Measurements from ENCODE around the gene SDHAF2. TPM values are rescaled to one million over a fixed set of nuclear protein-coding genes. Genes with fewer than 3 reads are reported as not detected.
A peak's percentile ranks its signal among the peaks of the same experiment; 100 is the strongest.

The SDHAF2 gene
- total and polyA plus RNA-seq, 3 experiments from 2014 or later, result 48.8 to 101 (median 49.2) TPM

DNA sequence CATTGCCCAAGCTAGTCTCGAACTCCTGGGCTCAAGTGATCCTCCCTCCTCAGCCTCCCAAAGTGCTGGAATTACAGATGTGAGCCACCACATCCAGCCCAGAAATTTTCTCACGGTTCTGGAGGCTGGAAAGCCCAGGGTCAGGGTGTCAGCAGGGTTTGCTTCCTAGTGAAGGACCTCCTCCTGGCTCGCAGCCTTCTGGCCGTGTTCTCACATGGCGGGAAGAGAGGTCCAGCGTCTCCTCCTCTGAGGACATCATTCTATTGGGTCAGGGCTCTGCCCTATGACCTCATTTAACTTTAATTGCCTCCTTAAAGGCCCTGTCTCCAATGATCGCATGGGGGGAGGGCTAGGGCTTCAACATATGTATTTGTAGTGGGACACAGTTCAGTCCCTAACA lies 38.1 kb downstream of the SDHAF2 start:
- Histone ChIP-seq H3K4me1 (ENCODE audit: insufficient read depth, low read length) (no peaks in the 10 kb centered on the region), H3K27ac (ENCODE audit: low read depth, low read length) (no peak overlapping the region), H3K4me3 (ENCODE audit: low read length) (no peak overlapping the region), H3K9me3 (ENCODE audit: low read length) (no peaks in the 10 kb centered on the region), H3K27me3 (ENCODE audit: insufficient read depth, low read length, poor library complexity, severe bottlenecking) (no peaks in the 10 kb centered on the region), H3K36me3 (ENCODE audit: insufficient read depth, low read length) (no peaks in the 10 kb centered on the region)
- no peak overlapping the region for H3K4me3 Mint-ChIP-seq
- POLR2A ChIA-PET, result no interaction called here
- H3K36me3 Mint-ChIP-seq, result peaks cover 0 to 53% (median 20%) of the 10 kb centered on the region in 3 donors
- peak overlapping the region in 2 of 8 donors; percentile 8 to 32 for H3K27ac Mint-ChIP-seq
- CTCF ChIA-PET, result interaction anchor here (1.3 to 1.5 kb wide), 2 partner anchors 9 to 21 kb away, joined by 3 to 5 read pairs; no protein-coding TSS in a partner anchor
- no peaks in the 10 kb centered on the region for H3K4me1 Mint-ChIP-seq
- DNase-seq, result no peak
- H3K27me3 Mint-ChIP-seq, result no peaks in the 10 kb centered on the region
- no peaks in the 10 kb centered on the region for H3K9me3 Mint-ChIP-seq

DNA sequence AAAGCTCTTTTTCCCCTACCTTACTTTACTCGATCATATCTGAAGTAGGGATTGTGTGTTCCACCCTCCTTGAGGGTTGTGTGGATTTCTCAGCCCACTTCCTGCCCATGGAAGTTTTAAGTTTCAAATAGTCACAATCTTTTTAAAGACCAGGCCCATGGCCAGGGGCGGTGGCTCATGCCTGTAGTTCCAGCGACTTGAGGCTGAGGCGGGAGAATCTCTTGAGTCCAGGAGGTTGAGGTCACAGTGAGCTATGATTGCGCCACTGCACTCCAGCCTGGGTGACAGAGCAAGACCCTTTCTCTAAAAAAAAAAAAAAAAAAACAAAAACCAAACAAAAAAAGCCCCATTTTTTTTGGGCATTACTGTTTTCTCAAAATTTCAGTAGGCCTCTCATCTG lies 42.4 kb downstream of the SDHAF2 start:
- H3K36me3 ChIP-seq (ENCODE audit: insufficient read depth, low read length), result no peaks in the 10 kb centered on the region
- POLR2A ChIA-PET, result interaction anchor here (0.7 kb wide), 1 partner anchor 22 kb away, joined by 11 read pairs; no protein-coding TSS in a partner anchor
- Mint-ChIP-seq H3K4me3 (no peak overlapping the region), H3K27me3 (no peaks in the 10 kb centered on the region), H3K36me3 (peaks cover 4 to 44% (median 25%) of the 10 kb centered on the region in 3 donors), H3K4me1 (no peaks in the 10 kb centered on the region), H3K9me3 (no peaks in the 10 kb centered on the region), H3K27ac (no peak overlapping the region)
- DNase-seq, result no peak
- CTCF ChIA-PET, result no interaction called here
- no peaks in the 10 kb centered on the region for H3K9me3 ChIP-seq (ENCODE audit: low read length)
- H3K4me3 ChIP-seq (ENCODE audit: low read length), result no peak overlapping the region
- no peaks in the 10 kb centered on the region for H3K27me3 ChIP-seq (ENCODE audit: insufficient read depth, low read length, poor library complexity, severe bottlenecking)
- no peak overlapping the region for H3K27ac ChIP-seq (ENCODE audit: low read depth, low read length)
- H3K4me1 ChIP-seq (ENCODE audit: insufficient read depth, low read length), result no peaks in the 10 kb centered on the region

DNA sequence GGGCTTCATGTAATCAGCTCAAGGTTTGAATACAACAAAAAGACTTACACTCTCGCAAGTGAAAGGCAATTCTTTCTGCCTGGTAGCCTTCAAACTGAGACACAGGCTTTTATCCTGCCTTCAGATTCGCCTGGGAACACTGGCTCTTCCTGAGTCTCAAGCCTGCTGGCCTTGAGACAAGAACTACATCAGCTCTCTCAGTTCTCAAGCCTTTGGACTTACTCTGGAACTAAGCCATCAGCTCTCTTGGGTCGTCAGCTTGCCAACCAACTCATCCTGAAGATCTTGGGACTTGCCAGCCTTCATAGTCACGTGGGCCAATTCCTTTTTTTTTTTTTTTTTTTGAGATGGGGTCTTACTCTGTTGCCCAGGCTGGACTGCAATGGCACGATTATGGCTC lies 42.9 kb downstream of the SDHAF2 start:
- H3K27me3 Mint-ChIP-seq, result no peaks in the 10 kb centered on the region
- Histone ChIP-seq H3K27ac (ENCODE audit: low read depth, low read length) (no peak overlapping the region), H3K36me3 (ENCODE audit: insufficient read depth, low read length) (no peaks in the 10 kb centered on the region), H3K4me1 (ENCODE audit: insufficient read depth, low read length) (peaks cover 5% of the 10 kb centered on the region), H3K4me3 (ENCODE audit: low read length) (no peak overlapping the region), H3K9me3 (ENCODE audit: low read length) (no peaks in the 10 kb centered on the region), H3K27me3 (ENCODE audit: insufficient read depth, low read length, poor library complexity, severe bottlenecking) (no peaks in the 10 kb centered on the region)
- ChIA-PET CTCF (no interaction called here), POLR2A (interaction anchor here (0.5 to 0.7 kb wide), 2 partner anchors 22 to 311 kb away, joined by 6 to 11 read pairs; no protein-coding TSS in a partner anchor)
- no peak for DNase-seq
- peaks cover 4 to 40% (median 22%) of the 10 kb centered on the region in 3 donors for H3K36me3 Mint-ChIP-seq
- H3K4me1 Mint-ChIP-seq, result peaks cover 2 to 3% (median 3%) of the 10 kb centered on the region in 3 donors
- H3K27ac Mint-ChIP-seq, result no peak overlapping the region
- no peak overlapping the region for H3K4me3 Mint-ChIP-seq
- no peaks in the 10 kb centered on the region for H3K9me3 Mint-ChIP-seq

DNA sequence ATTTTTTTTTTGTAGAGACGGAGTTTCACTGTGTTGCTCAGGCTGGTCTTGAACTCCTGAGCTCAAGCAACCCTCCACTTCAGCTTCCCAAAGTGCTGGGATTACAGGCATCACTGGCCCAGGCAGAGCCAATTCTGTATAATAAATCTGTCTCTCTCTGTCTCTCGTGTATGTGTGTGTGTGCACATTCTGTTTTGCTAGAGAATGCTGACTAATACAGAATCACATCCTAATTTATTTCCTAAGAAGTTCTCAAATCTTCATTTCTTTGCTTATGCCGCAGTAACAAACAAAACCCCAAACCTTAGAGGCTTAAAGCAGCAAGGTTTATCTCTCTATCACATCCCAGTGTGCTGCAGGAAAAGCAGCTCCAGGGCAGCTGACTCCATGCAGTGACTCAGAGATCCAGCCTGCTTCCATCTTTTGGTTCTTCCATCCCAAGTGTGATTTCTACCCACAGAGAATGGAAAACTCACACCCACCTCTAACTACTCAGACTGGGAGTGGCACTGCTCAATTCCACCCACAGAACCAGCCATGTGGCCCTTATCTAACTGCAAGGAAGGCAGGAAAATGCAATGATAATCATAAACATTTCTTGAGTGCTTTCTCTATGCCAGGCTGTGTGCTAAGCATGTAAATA lies 43.6 kb downstream of the SDHAF2 start:
- Histone ChIP-seq H3K36me3 (ENCODE audit: insufficient read depth, low read length) (no peaks in the 10 kb centered on the region), H3K9me3 (ENCODE audit: low read length) (no peaks in the 10 kb centered on the region), H3K4me1 (ENCODE audit: insufficient read depth, low read length) (peaks cover 8% of the 10 kb centered on the region), H3K27ac (ENCODE audit: low read depth, low read length) (no peak overlapping the region), H3K27me3 (ENCODE audit: insufficient read depth, low read length, poor library complexity, severe bottlenecking) (no peaks in the 10 kb centered on the region), H3K4me3 (ENCODE audit: low read length) (no peak overlapping the region)
- ChIA-PET POLR2A (interaction anchor here (0.5 kb wide), 1 partner anchor 312 kb away, joined by 6 read pairs; no protein-coding TSS in a partner anchor), CTCF (no interaction called here)
- H3K27me3 Mint-ChIP-seq, result no peaks in the 10 kb centered on the region
- DNase-seq, result no peak
- H3K27ac Mint-ChIP-seq, result peak overlapping the region in 3 of 8 donors; percentile 0 to 44 (median 19)
- peaks cover 4 to 34% (median 18%) of the 10 kb centered on the region in 3 donors for H3K36me3 Mint-ChIP-seq
- no peaks in the 10 kb centered on the region for H3K9me3 Mint-ChIP-seq
- peaks cover 6 to 7% (median 6%) of the 10 kb centered on the region in 3 donors for H3K4me1 Mint-ChIP-seq
- no peak overlapping the region for H3K4me3 Mint-ChIP-seq

DNA sequence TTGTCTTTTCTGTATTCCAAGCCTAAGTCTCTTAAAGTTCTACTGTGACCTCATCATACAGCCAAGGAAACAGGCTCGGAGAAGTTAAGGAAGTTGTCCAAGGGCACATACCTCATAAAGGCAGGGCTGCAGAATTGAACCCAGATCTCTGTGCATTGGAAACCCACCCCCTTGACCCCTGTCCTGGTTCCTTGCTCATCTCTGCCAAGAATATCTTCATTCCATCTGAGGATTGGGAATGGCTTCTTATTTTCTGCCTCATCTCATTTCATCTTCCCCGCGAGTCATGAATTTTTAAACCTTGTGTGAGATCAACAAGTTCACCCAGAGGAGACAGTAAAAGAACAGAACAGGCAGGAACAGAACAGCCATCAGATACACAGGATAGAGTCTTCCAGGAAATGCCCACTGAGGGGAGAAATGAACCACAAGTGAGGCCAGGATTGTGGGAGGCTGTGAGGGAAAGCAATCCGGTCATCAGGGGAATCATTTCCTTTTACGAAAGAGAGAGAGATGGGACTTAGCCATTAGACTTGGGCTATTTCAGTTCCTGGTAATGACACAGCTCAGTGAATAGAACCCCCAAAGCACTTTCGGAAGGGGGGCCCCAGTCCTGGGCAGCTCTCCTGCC lies 44.2 kb downstream of the SDHAF2 start:
- Mint-ChIP-seq H3K36me3 (peaks cover 4 to 30% (median 18%) of the 10 kb centered on the region in 3 donors), H3K27me3 (no peaks in the 10 kb centered on the region), H3K27ac (peak overlapping the region in 2 of 8 donors; percentile 44 to 50), H3K4me3 (no peak overlapping the region), H3K4me1 (peaks cover 6 to 7% (median 6%) of the 10 kb centered on the region in 3 donors), H3K9me3 (no peaks in the 10 kb centered on the region)
- Histone ChIP-seq H3K4me1 (ENCODE audit: insufficient read depth, low read length) (peaks cover 8% of the 10 kb centered on the region), H3K27ac (ENCODE audit: low read depth, low read length) (no peak overlapping the region), H3K27me3 (ENCODE audit: insufficient read depth, low read length, poor library complexity, severe bottlenecking) (no peaks in the 10 kb centered on the region), H3K36me3 (ENCODE audit: insufficient read depth, low read length) (no peaks in the 10 kb centered on the region), H3K4me3 (ENCODE audit: low read length) (no peak overlapping the region), H3K9me3 (ENCODE audit: low read length) (no peaks in the 10 kb centered on the region)
- no peak for DNase-seq
- CTCF ChIA-PET, result no interaction called here
- POLR2A ChIA-PET, result no interaction called here

DNA sequence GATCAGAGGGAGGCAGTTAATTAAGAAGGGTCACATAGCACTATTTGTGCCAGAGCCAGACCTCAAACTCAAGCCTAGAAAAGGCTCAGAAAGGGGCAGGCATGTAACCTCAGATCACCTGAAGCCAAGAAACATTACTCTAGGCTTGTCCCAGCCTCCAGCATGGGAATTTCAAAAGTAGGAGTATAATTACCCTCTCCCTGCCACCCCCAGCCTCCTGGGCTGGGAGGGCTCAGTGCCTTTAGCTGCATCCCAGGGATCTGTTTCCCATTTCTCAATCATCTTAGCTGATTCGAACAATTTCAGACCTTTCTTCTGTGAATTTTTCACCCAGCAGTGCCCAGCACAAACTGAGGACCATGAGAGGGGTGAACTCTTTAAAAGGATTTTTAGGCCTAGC lies 45.5 kb downstream of the SDHAF2 start:
- Mint-ChIP-seq H3K9me3 (no peaks in the 10 kb centered on the region), H3K27ac (peak overlapping the region in 2 of 8 donors; percentile 19 to 79), H3K27me3 (peaks cover 0 to 2% of the 10 kb centered on the region in 2 donors), H3K36me3 (peaks cover 4 to 24% (median 15%) of the 10 kb centered on the region in 3 donors), H3K4me3 (no peak overlapping the region), H3K4me1 (peaks cover 6 to 7% (median 6%) of the 10 kb centered on the region in 3 donors)
- Histone ChIP-seq H3K9me3 (ENCODE audit: low read length) (no peaks in the 10 kb centered on the region), H3K4me1 (ENCODE audit: insufficient read depth, low read length) (peaks cover 8% of the 10 kb centered on the region), H3K4me3 (ENCODE audit: low read length) (no peak overlapping the region), H3K27ac (ENCODE audit: low read depth, low read length) (no peak overlapping the region), H3K27me3 (ENCODE audit: insufficient read depth, low read length, poor library complexity, severe bottlenecking) (no peaks in the 10 kb centered on the region), H3K36me3 (ENCODE audit: insufficient read depth, low read length) (no peaks in the 10 kb centered on the region)
- no peak for DNase-seq
- ChIA-PET CTCF (interaction anchor here (4.1 kb wide), 1 partner anchor 42 kb away, joined by 21 read pairs; no protein-coding TSS in a partner anchor), POLR2A (interaction anchor here (1.0 kb wide), 1 partner anchor 163 kb away, joined by 4 read pairs; no protein-coding TSS in a partner anchor)

DNA sequence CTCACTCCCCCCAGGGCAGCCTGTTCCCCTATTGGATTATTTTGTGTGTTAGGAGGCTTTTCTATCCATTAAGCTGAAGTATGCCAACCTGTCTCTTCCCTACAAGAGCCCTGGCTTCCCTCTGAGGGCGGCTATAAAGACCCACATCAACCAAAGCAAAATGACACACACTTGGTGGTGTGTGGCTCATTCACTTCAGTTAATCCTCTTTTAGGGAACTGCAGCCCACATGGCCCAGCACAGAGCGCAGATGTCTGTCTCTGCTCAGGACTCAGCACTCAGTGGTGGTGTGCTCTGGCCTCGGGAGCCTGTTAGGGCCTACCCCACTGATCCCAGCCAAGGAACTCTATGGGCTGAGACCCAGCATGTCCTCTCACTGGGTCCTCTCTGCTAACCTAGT lies 46.4 kb downstream of the SDHAF2 start:
- Mint-ChIP-seq H3K4me1 (peaks cover 6 to 9% (median 6%) of the 10 kb centered on the region in 3 donors), H3K36me3 (peaks cover 4 to 16% (median 9%) of the 10 kb centered on the region in 3 donors), H3K4me3 (no peak overlapping the region), H3K27ac (peak overlapping the region in 1 of 8 donors; percentile 1), H3K27me3 (peaks cover 0 to 7% of the 10 kb centered on the region in 2 donors), H3K9me3 (no peaks in the 10 kb centered on the region)
- Histone ChIP-seq H3K36me3 (ENCODE audit: insufficient read depth, low read length) (no peaks in the 10 kb centered on the region), H3K27me3 (ENCODE audit: insufficient read depth, low read length, poor library complexity, severe bottlenecking) (no peaks in the 10 kb centered on the region), H3K4me3 (ENCODE audit: low read length) (no peak overlapping the region), H3K27ac (ENCODE audit: low read depth, low read length) (no peak overlapping the region), H3K4me1 (ENCODE audit: insufficient read depth, low read length) (peaks cover 8% of the 10 kb centered on the region), H3K9me3 (ENCODE audit: low read length) (no peaks in the 10 kb centered on the region)
- ChIA-PET CTCF (interaction anchor here (0.8 to 4.1 kb wide), 4 partner anchors 10 to 162 kb away, joined by 3 to 21 read pairs (median 10); no protein-coding TSS in a partner anchor), POLR2A (interaction anchor here (1.0 kb wide), 1 partner anchor 162 kb away, joined by 4 read pairs; no protein-coding TSS in a partner anchor)
- no peak for DNase-seq

DNA sequence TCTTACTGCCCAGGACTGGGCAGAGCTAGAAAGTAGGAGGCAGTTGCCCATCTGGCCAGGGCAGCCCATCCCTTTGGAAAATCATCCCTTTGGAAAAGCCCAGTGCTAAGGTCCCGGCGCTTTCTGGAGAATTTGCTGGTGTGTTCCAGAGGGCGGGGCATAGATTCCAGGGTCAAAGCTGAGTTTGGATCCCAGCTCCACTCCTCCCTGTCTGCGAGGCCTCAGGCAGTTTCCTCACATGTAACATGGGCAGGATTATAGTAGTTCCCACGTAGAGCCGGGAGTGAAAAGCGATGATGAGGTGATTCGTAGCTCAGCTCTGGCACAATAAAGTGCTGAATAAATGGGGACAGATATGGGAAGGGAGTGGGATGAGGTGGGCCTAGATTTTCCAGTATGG lies 47.2 kb downstream of the SDHAF2 start:
- DNase-seq, result no peak
- ChIA-PET POLR2A (no interaction called here), CTCF (interaction anchor here (0.8 to 4.1 kb wide), 6 partner anchors 8 to 162 kb away, joined by 3 to 21 read pairs (median 8); no protein-coding TSS in a partner anchor)
- Histone ChIP-seq H3K27me3 (ENCODE audit: insufficient read depth, low read length, poor library complexity, severe bottlenecking) (no peaks in the 10 kb centered on the region), H3K4me3 (ENCODE audit: low read length) (no peak overlapping the region), H3K36me3 (ENCODE audit: insufficient read depth, low read length) (no peaks in the 10 kb centered on the region), H3K9me3 (ENCODE audit: low read length) (no peaks in the 10 kb centered on the region), H3K27ac (ENCODE audit: low read depth, low read length) (no peak overlapping the region), H3K4me1 (ENCODE audit: insufficient read depth, low read length) (peaks cover 8% of the 10 kb centered on the region)
- Mint-ChIP-seq H3K27ac (no peak overlapping the region), H3K27me3 (peaks cover 0 to 9% of the 10 kb centered on the region in 2 donors), H3K4me3 (no peak overlapping the region), H3K36me3 (peaks cover 4 to 15% (median 9%) of the 10 kb centered on the region in 3 donors), H3K4me1 (peaks cover 6 to 9% (median 6%) of the 10 kb centered on the region in 3 donors), H3K9me3 (no peaks in the 10 kb centered on the region)

Data from CD8-positive, alpha-beta memory T cell (primary cell).